Keratinocyte (primary cell): Measurements from ENCODE around the gene LEAP2.

ENCODE experiments used
- EZH2 ChIP-seq: IDR thresholded peaks from one replicate; pipeline ENCODE4 v1.6.1; 2012; ENCODE audit warnings: inconsistent platforms, mild to moderate bottlenecking, low read length, moderate library complexity
- TF ChIP-seq, protein P1 (sequence below), 3 experiments: IDR thresholded peaks in 1 of 3; conservative IDR thresholded peaks in 1 of 3; optimal IDR thresholded peaks in 1 of 3; 2 replicates in 2 of 3; 3 replicates in 1 of 3; pipeline versions ENCODE3 to v1.5.1; 2011; ENCODE audit warnings: low read length in 3 of 3, mild to moderate bottlenecking in 3 of 3, moderate library complexity in 2 of 3, control low read depth in 1 of 3, inconsistent platforms in 1 of 3; ENCODE audit not compliant: insufficient read depth in 2 of 3; ENCODE audit errors: extremely low read depth in 1 of 3

DNA sequence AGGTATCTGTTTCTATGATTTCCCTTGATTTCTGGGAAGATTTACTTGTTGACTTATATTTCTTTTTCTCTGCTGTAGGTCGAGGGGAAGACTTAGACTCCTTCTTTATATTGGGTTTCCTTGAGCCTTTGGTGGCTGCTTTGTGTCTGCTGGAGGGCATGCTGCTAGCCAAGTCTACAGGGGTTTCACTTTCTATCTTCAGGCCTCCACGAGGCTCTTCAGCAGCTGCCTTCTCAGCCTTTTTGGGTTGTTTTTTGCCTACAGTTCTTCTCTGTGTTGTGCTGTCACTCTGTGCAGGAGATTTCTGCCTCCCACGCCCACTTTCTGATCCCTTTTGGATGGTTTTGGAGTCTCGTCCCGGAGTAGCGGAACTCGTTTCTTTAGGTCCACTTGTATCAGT is 23.2 kb downstream of the LEAP2 start:
- TF ChIP-seq, protein P1, sequence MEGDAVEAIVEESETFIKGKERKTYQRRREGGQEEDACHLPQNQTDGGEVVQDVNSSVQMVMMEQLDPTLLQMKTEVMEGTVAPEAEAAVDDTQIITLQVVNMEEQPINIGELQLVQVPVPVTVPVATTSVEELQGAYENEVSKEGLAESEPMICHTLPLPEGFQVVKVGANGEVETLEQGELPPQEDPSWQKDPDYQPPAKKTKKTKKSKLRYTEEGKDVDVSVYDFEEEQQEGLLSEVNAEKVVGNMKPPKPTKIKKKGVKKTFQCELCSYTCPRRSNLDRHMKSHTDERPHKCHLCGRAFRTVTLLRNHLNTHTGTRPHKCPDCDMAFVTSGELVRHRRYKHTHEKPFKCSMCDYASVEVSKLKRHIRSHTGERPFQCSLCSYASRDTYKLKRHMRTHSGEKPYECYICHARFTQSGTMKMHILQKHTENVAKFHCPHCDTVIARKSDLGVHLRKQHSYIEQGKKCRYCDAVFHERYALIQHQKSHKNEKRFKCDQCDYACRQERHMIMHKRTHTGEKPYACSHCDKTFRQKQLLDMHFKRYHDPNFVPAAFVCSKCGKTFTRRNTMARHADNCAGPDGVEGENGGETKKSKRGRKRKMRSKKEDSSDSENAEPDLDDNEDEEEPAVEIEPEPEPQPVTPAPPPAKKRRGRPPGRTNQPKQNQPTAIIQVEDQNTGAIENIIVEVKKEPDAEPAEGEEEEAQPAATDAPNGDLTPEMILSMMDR (optimal IDR thresholded peaks at IDR 0.05 in 1 of 3, IDR thresholded peaks at IDR 0.05 in 1 of 3, conservative IDR thresholded peaks at IDR 0.05 in 1 of 3; ENCODE audit: extremely low read depth in 1 of 3, insufficient read depth in 2 of 3, low read length in 3 of 3): no peak
- no peak for TF ChIP-seq EZH2
